Keratinocyte (primary cell): ENCODE results near the gene HOMER2. TPM values are rescaled to one million over a fixed set of nuclear protein-coding genes. Genes with fewer than 3 reads are reported as not detected.

Experiments
- DNase-seq: peaks from one replicate; pipeline ENCODE4 v3.0.0-alpha.2; 2011; ENCODE audit warnings: low read depth, missing footprints, low spot score
- FAIRE-seq: peaks from 2 replicates; lab custom pipeline; 2011; peaks lifted over from hg19 to GRCh38; lab: Jason Lieb, UNC
- H2AFZ ChIP-seq: 2 replicates; pipeline ENCODE4 v1.6.0; 2012; ENCODE audit warnings: low read length, control low read depth, inconsistent platforms; ENCODE audit not compliant: control insufficient read depth
- H3K27ac ChIP-seq: 2 replicates; pipeline ENCODE4 v1.5.1; 2011; ENCODE audit warnings: low read length; ENCODE audit not compliant: control insufficient read depth, insufficient read depth
- H3K27me3 ChIP-seq: 3 replicates; pipeline ENCODE4 v1.6.0; 2011; ENCODE audit warnings: low read length; ENCODE audit not compliant: control insufficient read depth, insufficient read depth; ENCODE audit errors: extremely low read depth
- H3K36me3 ChIP-seq, 2 experiments: 2 replicates in 1 of 2; 3 replicates in 1 of 2; pipeline ENCODE4 v1.5.1; 2011; ENCODE audit warnings: low read length in 2 of 2, mild to moderate bottlenecking in 1 of 2; ENCODE audit not compliant: control insufficient read depth in 2 of 2, insufficient read depth in 2 of 2; ENCODE audit errors: extremely low read depth in 1 of 2
- H3K4me1 ChIP-seq: 3 replicates; pipeline ENCODE4 v1.5.1; 2011; ENCODE audit warnings: low read length; ENCODE audit not compliant: control insufficient read depth, insufficient read depth; ENCODE audit errors: extremely low read depth
- H3K4me2 ChIP-seq: 3 replicates; pipeline ENCODE4 v1.6.0; 2011; ENCODE audit warnings: low read depth, low read length; ENCODE audit not compliant: control insufficient read depth, insufficient read depth; ENCODE audit errors: extremely low read depth
- H3K4me3 ChIP-seq, 3 experiments: fragments of 200-600 bp in 1 of 3; sonication (generic) in 1 of 3; 2 replicates in 2 of 3; 3 replicates in 1 of 3; pipeline ENCODE4 v1.5.1; 2011 to 2016; ENCODE audit warnings: low read length in 3 of 3, mild to moderate bottlenecking in 3 of 3, control low read depth in 2 of 3, inconsistent platforms in 1 of 3, low read depth in 1 of 3, mixed read lengths in 1 of 3, mixed run types in 1 of 3, moderate library complexity in 1 of 3; ENCODE audit not compliant: control insufficient read depth in 2 of 3, insufficient read depth in 2 of 3; ENCODE audit errors: extremely low read depth in 1 of 3
- H3K79me2 ChIP-seq: 2 replicates; pipeline ENCODE4 v1.6.0; 2012; ENCODE audit warnings: low read length; ENCODE audit not compliant: control insufficient read depth, insufficient read depth
- H3K9ac ChIP-seq: 3 replicates; pipeline ENCODE4 v1.6.0; 2011; ENCODE audit warnings: low read length; ENCODE audit not compliant: control insufficient read depth, insufficient read depth; ENCODE audit errors: extremely low read depth
- H3K9me1 ChIP-seq: 3 replicates; pipeline ENCODE4 v1.6.0; 2011; ENCODE audit warnings: low read length; ENCODE audit not compliant: control insufficient read depth, insufficient read depth; ENCODE audit errors: extremely low read depth
- H3K9me3 ChIP-seq: 2 replicates; pipeline ENCODE4 v1.5.1; 2012; ENCODE audit warnings: low read depth, low read length; ENCODE audit not compliant: control insufficient read depth
- H4K20me1 ChIP-seq: 3 replicates; pipeline ENCODE4 v1.6.0; 2011; ENCODE audit warnings: low read length; ENCODE audit not compliant: control insufficient read depth, insufficient read depth; ENCODE audit errors: extremely low read depth
- CTCF ChIP-seq, 3 experiments: IDR thresholded peaks in 1 of 3; conservative IDR thresholded peaks in 1 of 3; optimal IDR thresholded peaks in 1 of 3; 2 replicates in 2 of 3; 3 replicates in 1 of 3; pipeline versions ENCODE3 to v1.5.1; 2011; ENCODE audit warnings: low read length in 3 of 3, mild to moderate bottlenecking in 3 of 3, moderate library complexity in 2 of 3, control low read depth in 1 of 3, inconsistent platforms in 1 of 3; ENCODE audit not compliant: insufficient read depth in 2 of 3; ENCODE audit errors: extremely low read depth in 1 of 3
- EZH2 ChIP-seq: IDR thresholded peaks from one replicate; pipeline ENCODE4 v1.6.1; 2012; ENCODE audit warnings: inconsistent platforms, mild to moderate bottlenecking, low read length, moderate library complexity
- dilution Hi-C: fragments of 300-500 bp; cut with MboI; formaldehyde crosslinking; loops from one replicate; pipeline ENCODE4 v1.7.0; 2020; ENCODE audit warnings: low sequenced_read_pairs; ENCODE audit not compliant: extremely low pct_ligation_motif_present
- polyA plus RNA-seq, 5 experiments: library from polyadenylated mRNA; depleted of rRNA in 3 of 5; stranded (reverse) in 3 of 5; stranded (forward) in 1 of 5; unstranded in 1 of 5; fragments of >200 nt; gene quantifications; 1 replicate in 1 of 5; 2 replicates in 3 of 5; 3 replicates in 1 of 5; pipeline versions ENCODE4 v1.2.1 to v1.2.3, GENCODE V29; 2011 to 2012; ENCODE audit warnings: missing spikeins in 2 of 5, low read depth in 1 of 5, low replicate concordance in 1 of 5

HOMER2 gene
- polyA plus RNA-seq, 1 donor (not counting 4 experiments of a cell fraction or from before 2014, with no cell fraction given): 12.4 TPM

GRCh38 chr15:82972990-82973389, 20.5 kb upstream of the HOMER2 start:
- Histone ChIP-seq H3K36me3 (no peaks in the 10 kb centered on the region), H3K4me1 (no peaks in the 10 kb centered on the region), H3K9me1 (no peaks in the 10 kb centered on the region), H3K9ac (no peak overlapping the region), H3K4me3 (no peak overlapping the region), H3K27ac (no peak overlapping the region), H2AFZ (no peak overlapping the region), H3K9me3 (no peaks in the 10 kb centered on the region), H3K79me2 (no peaks in the 10 kb centered on the region), H4K20me1 (no peaks in the 10 kb centered on the region), H3K4me2 (no peak overlapping the region), H3K27me3 (peaks cover 4% of the 10 kb centered on the region)
- no peak for DNase-seq
- TF ChIP-seq CTCF (optimal IDR thresholded peaks at IDR 0.05 in 1 of 3, IDR thresholded peaks at IDR 0.05 in 1 of 3, conservative IDR thresholded peaks at IDR 0.05 in 1 of 3; ENCODE audit: extremely low read depth in 1 of 3, insufficient read depth in 2 of 3, low read length in 3 of 3) (no peak), EZH2 (no peak)
- no peak for FAIRE-seq
- dilution Hi-C loops: no loop called here

GRCh38 chr15:82971218-82971984, 18.9 kb upstream of the HOMER2 start:
- Histone ChIP-seq H3K9me1 (no peaks in the 10 kb centered on the region), H3K36me3 (no peaks in the 10 kb centered on the region), H3K4me1 (no peaks in the 10 kb centered on the region), H3K4me2 (no peak overlapping the region), H3K9me3 (no peaks in the 10 kb centered on the region), H2AFZ (no peak overlapping the region), H3K79me2 (no peaks in the 10 kb centered on the region), H3K27ac (no peak overlapping the region), H4K20me1 (no peaks in the 10 kb centered on the region), H3K9ac (no peak overlapping the region), H3K4me3 (no peak overlapping the region), H3K27me3 (peaks cover 4% of the 10 kb centered on the region)
- FAIRE-seq (no peak), DNase-seq (no peak)
- no peak for TF ChIP-seq CTCF (optimal IDR thresholded peaks at IDR 0.05 in 1 of 3, IDR thresholded peaks at IDR 0.05 in 1 of 3, conservative IDR thresholded peaks at IDR 0.05 in 1 of 3; ENCODE audit: extremely low read depth in 1 of 3, insufficient read depth in 2 of 3, low read length in 3 of 3)
- TF ChIP-seq EZH2: no peak
- dilution Hi-C loops: no loop called here
